SK-N-SH (cell line): ENCODE data around the gene CRMP1. TPM values are rescaled to one million over a fixed set of nuclear protein-coding genes. Genes with fewer than 3 reads are reported as not detected.

Experiments used
- CTCF ChIA-PET: fragments of 300-600, 350-600 bp; formaldehyde crosslinking; extraction: SDS; loops from one replicate; lab custom pipeline; 2021; lab: Yijun Ruan, JAX
- POLR2A ChIA-PET: fragments of 350-600 bp; sonication (Branson Sonifier 250); formaldehyde crosslinking; extraction: SDS; loops from one replicate; lab custom pipeline; 2020; ENCODE audit warnings: antibody characterized with exemption, inconsistent platforms; lab: Yijun Ruan, JAX
- DNase-seq: peaks from one replicate; pipeline ENCODE4 v3.0.0; 2012
- H2AFZ ChIP-seq: fragments of 200-600 bp; sonication (generic); 2 replicates; pipeline ENCODE4 v1.8.1; 2016; ENCODE audit warnings: antibody characterized with exemption, mild to moderate bottlenecking, low read depth
- H3F3A ChIP-seq: fragments of 200-600 bp; sonication (generic); replicated peaks from 2 replicates; pipeline ENCODE3; 2016; ENCODE audit warnings: antibody characterized with exemption, mild to moderate bottlenecking; ENCODE audit not compliant: insufficient read depth
- H3K27ac ChIP-seq, 2 experiments: fragments of 200-500 bp in 1 of 2; fragments of 200-600 bp in 1 of 2; sonication (Bioruptor generic) in 1 of 2; sonication (generic), shearing (Covaris generic) in 1 of 2; 2 replicates each; pipeline versions ENCODE4 v1.5.1 to v1.6.1; 2014 to 2016; ENCODE audit warnings: low read depth in 2 of 2, inconsistent platforms in 1 of 2, low read length in 1 of 2, mild to moderate bottlenecking in 1 of 2, mixed read lengths in 1 of 2
- H3K27me3 ChIP-seq: fragments of 200-600 bp; sonication (generic), shearing (Covaris generic); 2 replicates; pipeline ENCODE4 v1.6.1; 2016; ENCODE audit warnings: mixed run types; ENCODE audit not compliant: insufficient read depth
- H3K36me3 ChIP-seq, 2 experiments: fragments of 200-500 bp in 1 of 2; fragments of 200-600 bp in 1 of 2; sonication (Bioruptor generic) in 1 of 2; sonication (generic) in 1 of 2; replicated peaks in 1 of 2; 2 replicates each; pipeline versions ENCODE3 to v1.5.1; 2014 to 2016; ENCODE audit warnings: low read length in 1 of 2, mild to moderate bottlenecking in 1 of 2; ENCODE audit not compliant: insufficient read depth in 2 of 2, control insufficient read depth in 1 of 2
- H3K4me1 ChIP-seq, 2 experiments: fragments of 200-500 bp in 1 of 2; fragments of 200-600 bp in 1 of 2; sonication (Bioruptor generic) in 1 of 2; sonication (generic), shearing (Covaris generic) in 1 of 2; 2 replicates each; pipeline versions ENCODE4 v1.5.1 to v1.6.1; 2014 to 2016; ENCODE audit warnings: low read depth in 1 of 2, low read length in 1 of 2, mixed run types in 1 of 2; ENCODE audit not compliant: insufficient read depth in 2 of 2, control insufficient read depth in 1 of 2
- H3K4me2 ChIP-seq: fragments of 200-600 bp; sonication (generic), shearing (Covaris generic); 2 replicates; pipeline ENCODE4 v1.6.1; 2017; ENCODE audit warnings: mixed run types
- H3K4me3 ChIP-seq, 2 experiments: fragments of 200-500 bp in 1 of 2; fragments of 200-600 bp in 1 of 2; sonication (Bioruptor generic) in 1 of 2; sonication (generic), shearing (Covaris generic) in 1 of 2; 2 replicates each; pipeline versions ENCODE4 v1.5.1 to v1.8.1; 2014 to 2016; ENCODE audit warnings: low read depth in 2 of 2, inconsistent platforms in 1 of 2, low read length in 1 of 2, mild to moderate bottlenecking in 1 of 2, mixed read lengths in 1 of 2, moderate library complexity in 1 of 2
- H3K79me2 ChIP-seq: fragments of 200-600 bp; sonication (generic); 2 replicates; pipeline ENCODE4 v1.8.1; 2017; ENCODE audit warnings: mild to moderate bottlenecking; ENCODE audit not compliant: insufficient read depth
- H3K9ac ChIP-seq: fragments of 200-600 bp; sonication (generic); 2 replicates; pipeline ENCODE4 v1.6.1; 2017; ENCODE audit warnings: mixed run types
- H3K9me2 ChIP-seq: fragments of 200-600 bp; sonication (generic); 2 replicates; pipeline ENCODE4 v1.6.1; 2017; ENCODE audit warnings: mixed run types
- H3K9me3 ChIP-seq: fragments of 200-600 bp; sonication (generic); 2 replicates; pipeline ENCODE4 v1.6.1; 2017; ENCODE audit warnings: mixed run types, mild to moderate bottlenecking, moderate library complexity
- H4K20me1 ChIP-seq: fragments of 200-600 bp; sonication (generic); 2 replicates; pipeline ENCODE4 v1.6.1; 2017; ENCODE audit warnings: mild to moderate bottlenecking, mixed run types; ENCODE audit not compliant: insufficient read depth
- CHD2 ChIP-seq: fragments of 150-350 bp; IDR thresholded peaks from 2 replicates; pipeline ENCODE4 v1.6.1; 2018; ENCODE audit warnings: low read length; ENCODE audit not compliant: partially characterized antibody
- CTCF ChIP-seq: fragments of 200-600 bp; sonication (generic); IDR thresholded peaks from 2 replicates; pipeline ENCODE4 v1.6.1; 2017; ENCODE audit warnings: antibody characterized with exemption, mild to moderate bottlenecking, moderate library complexity
- ELF1 ChIP-seq: IDR thresholded peaks from 2 replicates; pipeline ENCODE4 v1.4.0; 2012
- EZH2phosphoT487 ChIP-seq: fragments of 200-600 bp; sonication (generic); IDR thresholded peaks from 2 replicates; pipeline ENCODE4 v1.6.1; 2017; ENCODE audit warnings: low read depth, mixed run types, mild to moderate bottlenecking, antibody characterized with exemption, moderate library complexity, borderline replicate concordance
- FOSL2 ChIP-seq: IDR thresholded peaks from 2 replicates; pipeline ENCODE4 v1.4.0; 2012; ENCODE audit warnings: low read depth, mild to moderate bottlenecking, moderate library complexity, borderline replicate concordance
- FOXJ3 ChIP-seq: sonication (generic); formaldehyde crosslinking; IDR thresholded peaks from 2 replicates; pipeline ENCODE4 v1.5.1; 2020; ENCODE audit warnings: mild to moderate bottlenecking, missing genetic modification reagents
- JUND ChIP-seq: IDR thresholded peaks from 2 replicates; pipeline ENCODE4 v1.4.0; 2012
- PBX3 ChIP-seq: IDR thresholded peaks from 2 replicates; pipeline ENCODE4; 2012
- REST ChIP-seq: IDR thresholded peaks from 2 replicates; pipeline ENCODE4 v1.6.1; 2012; ENCODE audit warnings: mild to moderate bottlenecking, low read depth, low read length, moderate library complexity
- RXRA ChIP-seq: IDR thresholded peaks from 2 replicates; pipeline ENCODE4 v1.4.0; 2012; ENCODE audit warnings: low read depth, mild to moderate bottlenecking, borderline replicate concordance
- SMC3 ChIP-seq: IDR thresholded peaks from 2 replicates; pipeline ENCODE4 v1.6.1; 2012; ENCODE audit warnings: low read depth, low read length, improper control_type of control experiment
- TEAD4 ChIP-seq: IDR thresholded peaks from 2 replicates; pipeline ENCODE4 v1.4.0; 2012; ENCODE audit warnings: mild to moderate bottlenecking, borderline replicate concordance; ENCODE audit not compliant: insufficient read depth
- USF1 ChIP-seq: IDR thresholded peaks from 2 replicates; pipeline ENCODE4 v1.4.0; 2012; ENCODE audit warnings: low read depth, borderline replicate concordance
- USF2 ChIP-seq: fragments of 150-350 bp; IDR thresholded peaks from 2 replicates; pipeline ENCODE4 v1.6.1; 2017; ENCODE audit warnings: antibody characterized with exemption, low read length, low read depth, borderline replicate concordance
- ZBTB33 ChIP-seq: IDR thresholded peaks from 2 replicates; pipeline ENCODE4 v1.4.0; 2012; ENCODE audit warnings: low read depth, borderline replicate concordance
- WGBS: methylation state at CpG from one replicate; pipeline ENCODE4 v1.1.6; 2017; ENCODE audit warnings: low lambda C conversion rate; 5-methylcytosine and 5-hydroxymethylcytosine counted together
- polyA plus RNA-seq, 3 experiments: library from polyadenylated mRNA; depleted of rRNA; stranded (reverse); fragments of >200 nt; gene quantifications; 2 replicates each; pipeline ENCODE4 v1.2.3, GENCODE V29; 2012

CRMP1 gene
- polyA plus RNA-seq, 1 of the 3 experiments (the other 2 are of a cell fraction) = 3.4 TPM

- ChIA-PET CTCF (interaction anchor here (0.6 to 1.6 kb wide), 3 partner anchors 145 to 744 kb away, joined by 3 to 4 read pairs (median 3); no protein-coding TSS in a partner anchor), POLR2A (no interaction called here)
- peaks cover 20 to 25% of the 10 kb centered on the region in 2 experiments for H3K36me3 ChIP-seq
- no peak overlapping the region for H3K27ac ChIP-seq
- no peaks in the 10 kb centered on the region for H3F3A ChIP-seq
- H4K20me1 ChIP-seq = no peaks in the 10 kb centered on the region
- no peak overlapping the region for H3K4me3 ChIP-seq
- H2AFZ ChIP-seq = no peak overlapping the region
- TF ChIP-seq RXRA (no peak), REST (0 out of 2 replicates have a peak, but pooled peaks have one; percentile 12)
- no peaks in the 10 kb centered on the region for H3K27me3 ChIP-seq
- DNase-seq = no peak
- H3K9me2 ChIP-seq = no peaks in the 10 kb centered on the region
- 92% methylated on average over 7 of the region's 13 CpGs for WGBS
- H3K4me1 ChIP-seq = no peaks in the 10 kb centered on the region; a peak in 1 of 4 replicates
- H3K9ac ChIP-seq = no peak overlapping the region
- no peaks in the 10 kb centered on the region for H3K79me2 ChIP-seq
- no peak overlapping the region for H3K4me2 ChIP-seq
- no peaks in the 10 kb centered on the region; the same call in 1 of the 2 replicates for H3K9me3 ChIP-seq
These were observed 99.4 kb downstream of the CRMP1 start for GRCh38 chr4:5793514-5793913.

- DNase-seq = no peak
- Histone ChIP-seq H3K9ac (no peak overlapping the region), H3K27me3 (no peaks in the 10 kb centered on the region), H4K20me1 (no peaks in the 10 kb centered on the region)
- 91% methylated on average over 3 of the region's 3 CpGs for WGBS
- TF ChIP-seq JUND (no peak), ZBTB33 (no peak), CHD2 (no peak), USF2 (no peak), TEAD4 (no peak), CTCF (no peak), ELF1 (no peak), FOSL2 (no peak), EZH2phosphoT487 (no peak), FOXJ3 (no peak), USF1 (no peak), SMC3 (no peak), PBX3 (no peak)
- TF ChIP-seq, all 33 proteins: peak for 0
- no peak overlapping the region for H3K4me2 ChIP-seq
- H3K79me2 ChIP-seq = no peaks in the 10 kb centered on the region
- H3K27ac ChIP-seq = no peak overlapping the region
- CTCF ChIA-PET = interaction anchor here (1.2 to 4.3 kb wide), 6 partner anchors 11 to 740 kb away, joined by 3 to 20 read pairs (median 10); partner anchors contain the start of gene STK32B
- H3F3A ChIP-seq = no peaks in the 10 kb centered on the region
- H3K4me3 ChIP-seq = no peak overlapping the region
- H3K9me2 ChIP-seq = no peaks in the 10 kb centered on the region
- no peaks in the 10 kb centered on the region for H3K4me1 ChIP-seq
- POLR2A ChIA-PET = no interaction called here
- peaks cover 19 to 25% of the 10 kb centered on the region in 2 experiments for H3K36me3 ChIP-seq
- H2AFZ ChIP-seq = no peak overlapping the region
- no peaks in the 10 kb centered on the region; the same call in 1 of the 2 replicates for H3K9me3 ChIP-seq
These were observed 101.2 kb downstream of the CRMP1 start for GRCh38 chr4:5791654-5792053.
